ENCODE measurements around the gene TRAF5.

DNA sequence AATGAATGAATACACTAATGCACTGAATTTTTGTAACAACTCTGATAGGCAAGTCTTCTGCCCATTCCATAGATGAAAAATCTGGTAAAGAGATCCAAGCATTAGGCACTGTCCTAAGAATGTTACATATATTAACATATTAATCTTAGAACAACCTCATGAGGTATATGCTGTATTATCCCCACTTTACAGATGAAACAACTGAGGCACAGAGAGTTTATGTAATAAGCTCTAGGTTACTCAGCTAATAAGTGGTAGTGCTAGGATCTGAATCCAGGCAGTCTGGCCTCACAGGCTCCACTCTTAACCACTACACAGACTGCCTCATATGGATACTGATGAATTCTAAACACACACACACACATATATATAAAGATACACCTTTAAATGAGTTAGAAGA, 52.8 kb downstream of the TRAF5 start:
- TF ChIP-seq POLR2AphosphoS5 (IDR thresholded peaks at IDR 0.05), result no peak
- TF ChIP-seq CTCF (IDR thresholded peaks at IDR 0.05), result no peak
- no peak for TF ChIP-seq POLR2A (IDR thresholded peaks at IDR 0.05)
